GM19455 (cell line): ENCODE data around the gene ZFYVE9.
"Not testable (repeated sequence)": the region's sequence is repeated elsewhere in the genome, so short reads cannot be mapped to it uniquely, and the experiment has no call there.

Experiments
- ATAC-seq: cut with Tn5 transposase; IDR thresholded peaks from one replicate; pipeline ENCODE4 v1.9.1; 2021; ENCODE audit not compliant: unreplicated experiment

The ZFYVE9 gene

DNA sequence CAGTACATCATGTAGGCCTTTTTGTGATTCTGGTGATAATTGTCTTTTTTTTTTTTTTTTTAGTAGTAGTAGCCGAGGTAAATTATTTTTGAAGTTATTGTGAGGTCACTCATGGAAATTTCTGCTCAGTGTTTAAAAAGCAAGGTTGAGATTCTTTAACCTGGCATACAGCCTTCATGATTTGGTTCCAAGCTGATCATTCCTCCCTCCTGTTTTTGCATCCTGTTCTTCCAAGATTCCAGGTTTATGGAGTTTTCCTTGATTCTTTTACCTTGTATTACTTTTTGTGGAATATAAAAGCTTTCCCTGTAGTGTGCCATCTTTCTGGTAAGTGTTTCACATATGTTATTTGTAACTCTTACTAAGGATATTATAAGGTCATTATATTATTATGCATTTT lies 9.1 kb downstream of the ZFYVE9 start:
- ATAC-seq: no peak

DNA sequence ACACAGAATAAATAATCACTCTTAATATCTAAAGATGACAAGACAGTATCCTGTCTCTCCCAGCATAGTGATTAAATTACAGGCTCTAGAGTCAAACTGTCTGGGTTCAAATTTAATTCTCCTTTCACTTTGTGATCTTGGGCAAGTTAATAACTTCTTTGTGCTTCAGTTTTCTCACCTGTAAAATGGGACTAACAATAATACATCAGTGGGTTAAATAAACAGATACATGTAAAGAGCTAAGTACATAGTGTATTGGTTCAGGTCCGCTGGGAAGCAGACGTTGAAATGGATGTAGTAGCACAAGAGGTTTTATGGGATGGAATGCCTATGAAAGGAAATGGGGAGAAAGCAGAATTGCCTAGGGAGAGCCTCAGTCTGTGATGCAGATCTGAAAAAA lies 10.7 kb downstream of the ZFYVE9 start:
- no peak for ATAC-seq

DNA sequence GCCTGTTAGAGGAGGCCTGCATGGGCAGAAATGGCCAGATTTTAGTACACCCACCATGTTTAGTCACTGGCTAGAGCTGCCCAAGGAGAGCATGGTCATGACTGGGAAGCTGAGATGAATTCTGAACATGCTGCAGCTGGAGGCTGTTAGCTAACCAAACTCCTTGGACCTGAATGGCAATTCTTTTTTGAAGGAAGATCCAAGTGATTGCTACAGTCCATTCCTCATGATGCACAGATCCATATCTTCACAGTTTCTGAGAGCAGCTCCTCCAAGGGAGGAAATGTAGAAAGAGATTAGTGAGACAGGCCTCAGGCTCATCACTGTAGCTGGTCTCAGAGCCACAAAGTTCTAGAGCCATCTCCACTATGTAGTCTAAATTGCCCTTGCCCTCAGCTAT lies 11.1 kb downstream of the ZFYVE9 start:
- no peak for ATAC-seq

DNA sequence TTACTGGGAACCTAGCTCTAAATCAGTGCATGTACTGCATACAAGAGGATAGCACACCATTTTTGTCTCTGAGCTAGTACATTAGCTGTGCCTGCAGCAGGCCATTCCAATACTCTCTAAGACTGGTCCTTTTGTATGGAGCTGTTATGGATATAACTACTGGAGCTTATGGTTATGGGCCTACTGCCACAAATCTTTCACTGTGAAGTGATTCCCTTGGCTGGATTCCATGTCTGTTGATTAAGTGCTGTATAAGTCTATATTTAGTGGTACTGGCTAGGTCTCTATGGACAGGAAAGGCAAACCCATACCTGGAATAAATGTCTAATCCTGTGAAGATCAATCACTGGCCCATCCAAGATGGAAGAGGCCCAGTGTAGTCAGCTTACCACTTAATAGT lies 12.0 kb downstream of the ZFYVE9 start:
- ATAC-seq: no peak

DNA sequence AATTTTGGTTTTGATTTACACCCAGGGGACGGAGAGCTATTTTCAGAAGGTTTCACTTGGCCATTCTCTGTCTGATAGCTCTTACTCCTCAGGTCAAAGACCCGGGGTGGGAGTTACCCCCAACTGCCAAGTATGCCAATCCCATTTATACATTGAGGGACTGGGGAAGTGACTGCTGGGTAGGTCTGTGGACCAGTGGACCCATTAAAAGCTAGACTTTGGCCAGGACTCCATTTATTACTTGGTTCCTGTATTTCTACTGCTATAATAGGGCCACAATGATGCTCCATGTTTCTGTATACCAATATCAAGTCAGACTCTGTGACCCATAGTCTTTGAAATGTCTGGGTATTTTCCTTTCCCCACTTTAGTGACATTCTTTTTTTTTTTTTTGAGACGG lies 14.6 kb downstream of the ZFYVE9 start:
- ATAC-seq: no peak

DNA sequence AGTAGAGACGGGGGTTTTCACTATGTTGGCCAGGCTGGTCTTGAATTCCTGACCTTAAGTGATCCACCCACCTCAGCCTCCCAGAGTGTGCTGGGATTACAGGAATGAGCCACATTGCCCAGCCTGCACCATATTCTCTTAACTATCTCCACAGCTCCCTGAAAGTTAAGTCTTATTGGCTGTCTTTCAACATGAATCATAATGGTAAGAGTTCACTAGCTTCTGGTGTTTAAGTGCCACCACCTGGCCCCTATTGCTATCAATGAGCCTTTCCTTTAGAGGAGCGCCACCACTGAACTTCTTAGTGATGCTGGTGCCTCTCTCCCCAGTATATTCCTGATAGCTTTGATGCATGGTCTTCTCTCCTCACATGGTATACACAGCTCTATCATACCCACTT lies 15.7 kb downstream of the ZFYVE9 start:
- no peak for ATAC-seq

DNA sequence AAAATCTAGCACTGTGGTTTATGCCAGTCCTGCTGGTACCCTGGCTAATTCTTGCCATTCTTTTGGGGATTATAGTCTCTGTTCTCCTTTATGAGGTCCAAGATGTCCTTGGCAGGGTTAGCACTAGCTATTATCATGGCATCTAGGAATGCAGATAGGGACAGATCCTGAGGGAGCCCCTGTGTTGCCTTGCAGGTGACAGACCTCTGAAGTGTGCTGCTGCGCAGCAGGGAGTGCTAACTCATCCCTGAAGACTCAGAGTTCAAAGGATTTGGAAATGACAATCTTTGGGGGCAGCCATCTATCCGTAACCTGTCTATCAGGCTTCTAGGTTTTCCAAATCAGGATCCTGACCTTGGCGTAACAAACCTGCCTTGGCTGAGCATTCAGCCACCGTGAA lies 16.3 kb downstream of the ZFYVE9 start:
- ATAC-seq: no peak

DNA sequence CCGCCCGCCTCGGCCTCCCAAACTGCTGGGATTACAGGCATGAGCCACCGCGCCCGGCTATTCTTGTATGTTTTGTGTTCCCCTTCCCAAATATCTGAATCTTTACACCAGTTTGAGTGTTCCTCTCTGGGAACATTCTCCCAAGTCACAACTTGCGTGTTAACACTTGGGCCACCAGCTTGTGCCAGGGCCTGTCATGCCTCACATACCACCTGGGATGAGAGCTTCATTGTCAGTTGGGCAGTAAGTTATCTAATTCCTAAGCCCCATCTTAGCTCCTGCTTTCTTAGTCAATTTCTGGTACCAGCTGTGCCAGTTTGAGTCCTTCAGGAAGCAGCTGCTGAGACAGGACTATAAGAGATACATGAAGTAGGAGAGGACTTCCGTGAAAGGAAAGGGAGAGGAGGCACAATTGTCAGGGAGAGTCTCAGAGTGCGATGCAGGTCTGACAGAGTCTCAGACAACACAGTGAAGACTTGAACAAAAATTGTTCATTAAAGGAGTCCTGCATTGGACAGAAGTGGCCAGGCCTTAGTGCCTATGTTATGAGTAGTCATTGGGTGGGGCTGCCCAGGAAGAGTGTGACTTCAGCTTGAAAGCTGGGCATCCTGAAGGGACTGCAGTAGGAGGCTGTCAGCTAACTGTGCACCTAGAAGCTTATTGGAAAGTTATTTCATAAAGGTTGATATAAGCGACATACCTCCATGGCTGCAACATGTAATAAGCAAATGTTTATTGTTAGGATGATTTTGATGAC lies 17.3 kb downstream of the ZFYVE9 start:
- no peak for ATAC-seq

DNA sequence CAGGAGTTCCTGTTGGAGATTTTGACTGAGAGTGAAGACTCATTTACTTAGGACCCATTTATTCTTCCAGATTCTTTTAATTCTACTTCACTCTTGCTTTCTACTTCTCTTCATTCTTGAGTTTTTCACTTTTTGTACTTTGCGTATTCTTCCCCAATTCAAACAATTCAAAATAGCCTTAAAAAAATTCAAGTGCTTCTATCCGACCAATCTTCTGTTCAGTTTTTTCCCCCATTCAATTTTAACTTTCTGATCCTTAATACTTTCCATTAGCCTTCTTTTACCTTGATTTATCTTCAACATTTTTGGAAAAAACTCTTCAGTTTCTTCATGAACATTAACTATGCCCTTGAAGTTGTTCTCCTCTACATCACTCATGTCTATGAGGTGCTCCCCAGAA lies 21.1 kb downstream of the ZFYVE9 start:
- ATAC-seq: no peak

DNA sequence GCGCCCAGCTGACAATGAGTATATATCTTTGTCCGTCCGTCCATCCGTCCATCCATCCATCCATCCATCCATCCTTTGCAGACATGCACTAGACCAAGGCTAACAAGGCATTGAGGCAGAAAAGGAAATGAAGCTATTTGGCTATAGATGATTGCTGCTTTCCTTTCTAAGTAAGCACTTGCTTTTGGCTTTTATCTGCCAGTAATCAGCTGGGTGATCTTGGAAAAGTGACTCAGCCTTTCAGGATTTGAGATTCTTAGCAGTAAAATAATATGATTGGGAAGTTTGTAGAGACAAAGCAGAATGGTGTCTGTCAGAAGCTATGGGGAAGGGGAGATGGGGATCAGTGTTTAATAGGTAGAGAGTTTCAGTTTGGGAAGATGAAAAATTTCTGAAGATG lies 22.7 kb downstream of the ZFYVE9 start:
- no peak for ATAC-seq

DNA sequence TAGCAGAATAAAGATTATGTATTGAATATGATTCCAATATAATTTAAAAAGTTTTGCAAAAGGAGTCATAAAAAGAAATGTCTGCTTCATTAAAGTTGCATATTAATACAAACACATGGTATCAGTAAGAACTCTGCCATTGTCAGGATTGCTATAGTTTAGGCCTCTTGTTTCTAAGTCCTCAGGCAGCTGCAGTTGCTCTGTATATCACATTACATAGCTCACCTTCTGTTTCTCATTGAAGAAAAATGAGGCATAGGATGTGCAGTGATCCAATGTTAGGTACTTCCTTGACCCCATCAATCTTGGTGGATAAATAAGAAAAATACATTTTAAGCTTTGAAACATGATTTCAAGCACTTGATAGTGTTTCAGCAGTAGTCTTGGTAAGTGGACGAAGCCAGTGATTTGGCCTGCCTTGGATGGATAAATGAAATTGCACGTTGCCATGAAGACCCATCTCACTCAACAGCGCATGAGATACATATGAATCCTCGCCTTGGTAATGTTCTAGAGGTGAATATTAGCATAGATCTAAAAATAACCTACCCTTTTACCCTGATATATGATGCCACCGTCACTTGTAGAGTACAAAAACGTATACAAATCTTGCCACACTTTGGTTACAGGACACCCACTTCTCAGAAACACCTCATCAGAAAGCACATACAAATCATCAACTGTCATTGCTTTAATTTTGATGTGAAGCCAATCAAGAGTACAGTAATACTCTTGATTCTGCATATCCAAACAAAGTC lies 25.3 kb downstream of the ZFYVE9 start:
- ATAC-seq: no peak

DNA sequence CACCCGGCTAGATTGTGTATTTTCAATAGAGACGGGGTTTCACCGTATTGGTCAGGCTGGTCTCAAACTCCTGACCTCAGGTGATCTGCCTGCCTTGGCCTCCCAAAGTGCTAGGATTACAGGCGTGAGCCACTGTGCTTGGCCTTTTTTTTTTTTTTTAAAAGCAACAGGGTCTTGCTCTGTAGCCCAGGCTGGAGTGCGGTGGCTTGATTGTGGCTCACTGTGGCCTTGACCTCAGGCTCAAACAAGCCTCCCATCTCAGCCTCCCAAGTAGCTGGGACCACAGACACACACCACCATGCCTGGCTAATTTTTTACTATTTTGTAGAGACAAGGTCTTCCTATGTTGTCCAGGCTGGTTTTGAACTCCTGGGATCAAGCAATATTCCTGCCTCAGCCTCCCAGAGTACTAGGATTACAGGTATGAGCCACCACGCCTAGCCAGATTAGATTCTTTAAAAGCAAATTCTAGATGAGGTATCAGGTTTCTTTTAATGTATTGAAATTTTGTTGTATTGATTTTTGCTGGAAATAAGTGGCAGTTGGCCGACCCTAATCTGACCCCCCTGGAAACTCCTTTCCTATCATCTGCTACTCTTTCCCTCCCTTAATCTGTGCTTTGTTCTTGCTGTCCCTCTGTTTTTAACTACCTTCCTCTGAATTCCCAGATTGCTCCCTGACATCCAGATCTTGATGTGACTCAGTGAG lies 26.6 kb downstream of the ZFYVE9 start:
- no peak for ATAC-seq

DNA sequence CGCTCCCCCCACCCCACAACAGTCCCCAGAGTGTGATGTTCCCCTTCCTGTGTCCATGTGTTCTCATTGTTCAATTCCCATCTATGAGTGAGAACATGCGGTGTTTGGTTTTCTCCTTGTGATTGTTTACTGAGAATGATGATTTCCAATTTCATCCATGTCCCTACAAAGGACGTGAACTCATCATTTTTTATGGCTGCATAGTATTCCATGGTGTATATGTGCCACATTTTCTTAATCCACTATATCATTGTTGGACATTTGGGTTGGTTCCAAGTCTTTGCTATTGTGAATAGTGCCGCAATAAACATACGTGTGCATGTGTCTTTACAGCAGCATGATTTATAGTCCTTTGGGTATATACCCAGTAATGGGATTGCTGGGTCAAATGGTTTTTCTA lies 29.3 kb downstream of the ZFYVE9 start:
- ATAC-seq: not testable (repeated sequence)

DNA sequence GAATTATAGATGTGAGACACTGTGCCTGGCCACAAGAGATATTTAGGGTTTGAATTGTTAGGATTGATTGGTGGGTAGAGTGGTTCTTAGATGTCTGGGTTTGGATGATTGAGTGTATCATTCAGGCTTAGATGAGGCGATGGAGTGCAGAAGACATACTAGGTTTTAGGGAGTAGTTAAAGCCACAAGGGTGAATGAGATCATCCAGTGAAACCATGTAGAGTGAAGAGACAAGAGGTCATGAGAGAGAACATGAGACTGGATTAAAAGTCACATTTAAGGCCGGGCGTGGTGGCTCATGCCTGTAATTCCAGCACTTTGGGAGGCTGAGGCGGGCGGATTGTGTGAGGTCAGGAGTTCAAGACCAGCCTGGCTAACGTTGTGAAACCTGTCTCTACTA lies 37.2 kb downstream of the ZFYVE9 start:
- no peak for ATAC-seq

DNA sequence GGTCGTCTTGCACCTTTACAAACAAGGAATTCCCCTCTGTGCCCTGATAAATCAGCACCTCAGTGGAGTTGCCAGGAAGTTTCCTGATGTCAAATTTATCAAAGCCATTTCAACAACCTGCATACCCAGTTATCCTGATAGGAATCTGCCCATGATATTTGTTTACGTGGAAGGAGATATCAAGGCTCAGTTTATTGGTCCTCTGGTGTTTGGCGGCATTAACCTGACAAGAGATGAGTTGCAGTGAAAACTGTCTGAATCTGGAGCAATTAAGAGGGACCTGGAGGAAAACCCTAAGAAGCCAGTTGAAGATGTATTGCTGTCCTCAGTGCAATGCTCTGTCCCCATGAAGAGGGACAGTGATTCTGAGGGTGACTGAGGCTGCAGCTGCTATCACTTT lies 38.3 kb downstream of the ZFYVE9 start:
- ATAC-seq: no peak

DNA sequence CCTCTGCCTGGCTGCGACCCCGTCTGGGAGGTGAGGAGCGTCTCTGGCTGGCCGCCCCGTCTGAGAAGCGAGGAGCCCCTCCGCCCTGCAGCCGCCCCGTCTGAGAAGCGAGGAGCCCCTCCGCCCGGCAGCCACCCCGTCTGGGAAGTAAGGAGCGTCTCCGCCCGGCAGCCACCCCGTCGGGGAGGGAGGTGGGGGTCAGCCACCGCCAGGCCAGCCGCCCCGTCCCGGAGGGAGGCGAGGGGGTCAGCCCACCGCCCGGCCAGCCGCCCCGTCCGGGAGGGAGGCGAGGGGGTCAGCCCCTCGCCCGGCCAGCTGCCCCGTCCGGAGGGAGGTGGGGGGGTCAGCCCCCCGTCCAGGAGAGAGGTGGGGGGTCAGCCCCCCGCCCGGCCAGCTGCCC lies 39.9 kb downstream of the ZFYVE9 start:
- not testable (repeated sequence) for ATAC-seq

DNA sequence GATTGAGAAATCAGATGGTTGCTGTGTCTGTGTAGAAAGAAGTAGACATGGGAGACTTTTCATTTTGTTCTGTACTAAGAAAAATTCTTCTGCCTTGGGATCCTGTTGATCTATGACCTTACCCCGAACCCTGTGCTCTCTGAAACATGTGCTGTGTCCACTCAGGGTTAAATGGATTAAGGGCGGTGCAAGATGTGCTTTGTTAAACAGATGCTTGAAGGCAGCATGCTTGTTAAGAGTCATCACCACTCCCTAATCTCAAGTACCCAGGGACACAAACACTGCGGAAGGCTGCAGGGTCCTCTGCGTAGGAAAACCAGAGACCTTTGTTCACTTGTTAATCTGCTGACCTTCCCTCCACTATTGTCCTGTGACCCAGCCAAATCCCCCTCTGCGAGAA lies 40.4 kb downstream of the ZFYVE9 start:
- not testable (repeated sequence) for ATAC-seq

DNA sequence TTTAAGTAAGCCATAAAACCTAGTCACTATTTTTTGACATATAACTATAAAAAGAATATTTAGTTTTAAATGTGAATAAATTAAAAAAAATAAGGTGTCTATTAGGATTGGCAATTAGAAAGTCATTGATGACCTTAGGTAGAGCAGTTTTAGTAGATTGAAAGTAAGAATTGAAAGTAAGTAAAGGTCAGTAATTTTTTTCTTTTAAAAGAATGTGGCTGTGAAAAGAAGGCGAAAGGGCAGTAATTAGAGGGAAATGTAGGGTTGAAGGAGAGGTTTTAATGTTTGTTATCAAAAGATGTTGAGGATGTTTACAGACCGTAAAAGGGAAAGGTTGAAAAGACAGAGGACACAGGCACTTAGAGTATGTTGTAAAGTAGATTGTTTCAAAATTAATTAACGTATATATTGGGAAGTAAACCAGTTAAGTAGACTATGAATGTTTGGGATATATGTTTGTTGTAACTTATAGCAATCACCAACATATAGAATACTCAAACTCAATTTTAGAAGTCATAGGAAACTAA lies 41.0 kb downstream of the ZFYVE9 start:
- ATAC-seq: no peak

DNA sequence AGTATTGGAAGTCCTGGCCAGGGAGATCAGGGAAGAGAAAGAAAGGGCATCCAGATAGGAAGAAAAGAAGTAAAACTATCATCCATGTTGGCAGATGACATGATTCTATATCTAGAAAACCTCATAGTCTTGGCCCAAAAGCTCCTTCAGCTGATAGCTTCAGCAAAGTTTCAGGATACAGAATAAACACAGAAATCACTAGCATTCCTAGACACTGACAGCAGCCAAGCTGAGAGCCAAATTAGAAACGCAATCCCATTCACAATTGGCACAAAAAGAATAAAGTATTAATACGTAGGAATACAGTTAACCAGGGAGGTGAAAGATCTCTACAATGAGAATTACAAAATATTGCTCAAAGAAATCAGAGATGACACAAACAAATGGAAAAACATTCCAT lies 44.6 kb downstream of the ZFYVE9 start:
- ATAC-seq: no peak

DNA sequence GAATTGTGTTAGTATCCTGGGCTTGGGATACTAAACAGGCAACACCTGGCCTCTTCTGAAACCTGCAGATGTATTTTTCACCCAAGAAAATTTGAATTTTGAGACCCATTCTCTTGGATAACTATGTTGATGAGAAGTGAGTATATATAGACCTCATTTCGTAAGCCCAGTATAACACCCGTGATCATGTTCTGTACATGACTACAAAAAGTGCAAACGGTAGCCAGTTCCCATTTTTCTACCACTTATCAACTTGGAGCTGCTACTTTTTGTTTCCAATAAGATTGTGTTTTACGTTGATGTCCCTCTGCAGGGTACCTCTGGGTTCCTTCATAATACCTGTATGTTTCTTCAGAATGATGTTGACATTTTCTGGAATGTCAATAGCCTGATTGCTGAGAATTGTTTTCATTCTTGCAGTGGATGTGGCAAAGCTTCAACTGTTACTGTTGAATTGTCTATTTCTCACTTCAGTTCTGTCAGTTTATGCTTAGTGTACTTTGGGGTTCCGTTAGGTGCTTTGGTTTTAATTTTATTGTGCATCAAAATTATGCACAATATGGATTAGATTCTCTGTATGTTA lies 48.1 kb downstream of the ZFYVE9 start:
- ATAC-seq: no peak

DNA sequence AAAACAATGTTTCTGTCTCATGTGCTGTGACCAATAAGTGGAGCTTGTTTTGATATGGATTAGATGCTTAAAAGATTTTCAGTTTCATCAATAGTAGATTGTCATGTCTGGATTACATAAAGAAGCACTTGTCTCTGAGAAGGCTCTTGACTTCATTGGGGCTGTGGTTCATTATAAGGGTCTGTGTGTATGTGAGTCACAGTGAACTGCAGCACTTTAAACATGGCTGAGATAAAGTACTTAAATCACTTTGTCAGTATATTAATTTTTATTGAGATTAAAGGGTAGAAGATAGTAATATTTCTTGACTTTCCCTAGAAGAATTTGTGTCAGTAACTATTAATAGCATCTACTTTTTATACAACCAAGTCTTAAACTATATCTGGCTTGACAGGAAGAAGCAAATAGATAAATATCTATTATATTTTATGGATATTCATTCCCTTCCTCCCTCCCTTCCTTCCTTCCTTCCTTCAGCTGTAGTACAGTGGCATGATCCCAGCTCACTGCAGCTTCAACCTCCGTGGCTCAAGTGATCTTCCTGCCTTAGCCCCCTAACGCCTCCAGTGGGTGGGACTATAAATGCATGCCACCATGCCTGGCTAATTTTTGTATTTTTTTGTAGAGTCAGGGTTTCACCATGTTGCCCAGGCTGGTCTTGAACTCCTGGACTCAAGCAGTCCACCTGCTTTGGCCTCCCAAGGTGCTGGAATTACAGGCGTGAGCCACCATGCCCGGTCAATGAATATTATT lies 48.8 kb downstream of the ZFYVE9 start:
- ATAC-seq: no peak
